Astrocyte of the spinal cord (primary cell): ENCODE measurements around the gene KRTAP12-2.

Source experiments
- DNase-seq: peaks from one replicate; pipeline ENCODE4 v3.0.0; 2011; ENCODE audit warnings: low read depth, low spot score
- H3K4me3 ChIP-seq: 2 replicates; pipeline ENCODE4 v1.5.1; 2011; ENCODE audit warnings: low read depth, mild to moderate bottlenecking, low read length, moderate library complexity
- in situ Hi-C: cut with HindIII; loops from 2 replicates; pipeline ENCODE4 v1.10.0; 2017; ENCODE audit warnings: low sequenced_read_pairs
- TF ChIP-seq, protein P1 (sequence below): IDR thresholded peaks from 2 replicates; pipeline ENCODE4 v1.5.1; 2012; ENCODE audit warnings: low read depth, mild to moderate bottlenecking, low read length, inconsistent platforms

Gene KRTAP12-2

DNA sequence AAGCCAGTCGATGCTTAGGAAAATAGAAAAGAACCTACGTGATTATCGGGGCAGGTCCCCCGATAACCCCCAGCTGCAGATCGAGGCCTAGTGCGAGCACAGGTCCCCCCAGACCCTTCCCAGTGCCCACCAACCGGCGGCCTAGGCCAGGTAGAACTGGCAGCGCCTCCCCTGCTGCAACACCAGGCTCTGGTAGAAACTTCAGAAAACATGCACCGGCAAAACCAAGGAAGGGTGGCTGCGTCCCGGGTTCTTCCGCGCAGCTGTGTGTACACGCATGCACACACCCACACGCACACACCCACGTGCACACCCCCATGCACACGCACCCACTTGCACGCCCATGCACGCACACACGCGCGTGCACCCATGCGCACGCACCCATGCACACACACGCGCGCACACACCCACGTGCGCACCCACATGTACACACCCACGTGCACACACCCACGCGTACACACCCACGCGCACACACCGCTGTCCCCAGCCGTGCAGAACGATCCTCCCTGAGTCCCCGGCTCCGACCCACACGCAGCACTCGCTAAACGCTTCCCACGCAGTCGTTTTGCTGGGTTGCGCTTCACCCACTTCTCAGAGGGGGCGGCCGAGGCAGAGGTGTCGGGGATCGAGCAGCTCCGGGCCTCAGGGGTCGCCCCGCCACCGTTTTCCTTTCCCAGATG is 39.4 kb upstream of the KRTAP12-2 start:
- in situ Hi-C loops: no loop called here
- TF ChIP-seq, protein P1, sequence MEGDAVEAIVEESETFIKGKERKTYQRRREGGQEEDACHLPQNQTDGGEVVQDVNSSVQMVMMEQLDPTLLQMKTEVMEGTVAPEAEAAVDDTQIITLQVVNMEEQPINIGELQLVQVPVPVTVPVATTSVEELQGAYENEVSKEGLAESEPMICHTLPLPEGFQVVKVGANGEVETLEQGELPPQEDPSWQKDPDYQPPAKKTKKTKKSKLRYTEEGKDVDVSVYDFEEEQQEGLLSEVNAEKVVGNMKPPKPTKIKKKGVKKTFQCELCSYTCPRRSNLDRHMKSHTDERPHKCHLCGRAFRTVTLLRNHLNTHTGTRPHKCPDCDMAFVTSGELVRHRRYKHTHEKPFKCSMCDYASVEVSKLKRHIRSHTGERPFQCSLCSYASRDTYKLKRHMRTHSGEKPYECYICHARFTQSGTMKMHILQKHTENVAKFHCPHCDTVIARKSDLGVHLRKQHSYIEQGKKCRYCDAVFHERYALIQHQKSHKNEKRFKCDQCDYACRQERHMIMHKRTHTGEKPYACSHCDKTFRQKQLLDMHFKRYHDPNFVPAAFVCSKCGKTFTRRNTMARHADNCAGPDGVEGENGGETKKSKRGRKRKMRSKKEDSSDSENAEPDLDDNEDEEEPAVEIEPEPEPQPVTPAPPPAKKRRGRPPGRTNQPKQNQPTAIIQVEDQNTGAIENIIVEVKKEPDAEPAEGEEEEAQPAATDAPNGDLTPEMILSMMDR: no peak
- no peak for DNase-seq
- H3K4me3 ChIP-seq: no peak overlapping the region

DNA sequence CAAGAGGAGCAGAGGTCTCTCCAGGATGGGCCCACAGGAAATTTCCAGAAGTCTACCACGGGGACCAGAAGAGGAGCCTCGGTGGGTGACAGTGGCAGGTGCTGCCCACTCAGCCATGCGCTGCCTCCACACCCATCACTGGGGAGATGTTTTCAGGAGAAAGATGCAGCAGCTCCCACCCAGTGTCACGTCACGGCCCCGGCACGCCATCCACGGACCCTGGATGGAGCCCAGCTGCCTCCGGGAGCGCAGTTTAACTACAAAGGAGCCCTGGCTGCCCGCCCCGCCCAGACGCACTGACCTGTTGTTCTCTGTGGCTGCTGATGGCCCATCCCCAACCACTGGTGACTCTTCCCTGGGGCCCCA is 37.9 kb upstream of the KRTAP12-2 start:
- no peak for DNase-seq
- TF ChIP-seq, protein P1: no peak
- no peak overlapping the region for H3K4me3 ChIP-seq
- in situ Hi-C loops: no loop called here

DNA sequence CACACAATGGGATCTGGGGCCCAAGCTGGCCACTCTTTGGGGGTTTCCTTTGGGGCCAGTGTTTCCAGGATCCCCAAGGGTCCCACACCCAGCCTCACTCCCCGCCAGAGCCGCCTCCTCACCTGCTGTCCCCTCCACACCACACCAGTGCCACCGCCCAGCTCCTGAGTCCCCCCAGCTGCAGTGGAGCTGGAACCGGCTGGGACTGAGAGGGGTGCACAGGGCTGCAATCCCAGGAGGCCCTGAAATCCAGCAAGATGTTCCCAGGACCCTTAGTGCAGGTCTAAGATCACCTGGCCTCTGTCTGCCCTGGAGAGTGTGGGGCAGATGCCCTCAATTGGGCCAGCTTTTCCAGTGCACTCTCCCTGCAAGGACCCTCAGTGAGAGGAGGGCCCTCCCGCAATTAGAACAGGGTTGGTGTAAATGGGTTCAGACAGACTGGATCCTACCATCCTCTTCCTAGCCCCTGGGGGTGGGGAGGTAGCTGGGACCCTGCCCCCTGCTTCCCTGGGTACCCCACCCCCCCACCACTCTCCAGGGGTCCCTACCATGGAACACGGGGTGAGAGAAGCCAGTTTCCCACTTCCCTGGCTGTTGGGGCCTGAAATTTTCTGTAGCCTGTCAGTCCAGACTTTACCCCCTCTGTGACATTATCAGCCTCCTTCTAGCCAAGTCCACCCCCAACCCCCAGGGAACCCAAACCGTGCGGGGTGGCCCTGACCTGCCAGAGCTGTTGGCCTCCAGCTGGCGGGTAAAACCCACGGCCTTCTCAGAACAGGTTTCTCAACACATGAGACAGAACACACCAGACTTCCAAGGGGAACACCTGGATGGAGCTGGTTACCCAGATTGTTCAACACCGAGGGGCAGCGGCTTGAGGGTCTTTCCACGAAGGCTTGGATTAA is 37.3 kb upstream of the KRTAP12-2 start:
- DNase-seq: no peak
- H3K4me3 ChIP-seq: no peak overlapping the region
- TF ChIP-seq, protein P1: no peak
- in situ Hi-C loops: no loop called here

DNA sequence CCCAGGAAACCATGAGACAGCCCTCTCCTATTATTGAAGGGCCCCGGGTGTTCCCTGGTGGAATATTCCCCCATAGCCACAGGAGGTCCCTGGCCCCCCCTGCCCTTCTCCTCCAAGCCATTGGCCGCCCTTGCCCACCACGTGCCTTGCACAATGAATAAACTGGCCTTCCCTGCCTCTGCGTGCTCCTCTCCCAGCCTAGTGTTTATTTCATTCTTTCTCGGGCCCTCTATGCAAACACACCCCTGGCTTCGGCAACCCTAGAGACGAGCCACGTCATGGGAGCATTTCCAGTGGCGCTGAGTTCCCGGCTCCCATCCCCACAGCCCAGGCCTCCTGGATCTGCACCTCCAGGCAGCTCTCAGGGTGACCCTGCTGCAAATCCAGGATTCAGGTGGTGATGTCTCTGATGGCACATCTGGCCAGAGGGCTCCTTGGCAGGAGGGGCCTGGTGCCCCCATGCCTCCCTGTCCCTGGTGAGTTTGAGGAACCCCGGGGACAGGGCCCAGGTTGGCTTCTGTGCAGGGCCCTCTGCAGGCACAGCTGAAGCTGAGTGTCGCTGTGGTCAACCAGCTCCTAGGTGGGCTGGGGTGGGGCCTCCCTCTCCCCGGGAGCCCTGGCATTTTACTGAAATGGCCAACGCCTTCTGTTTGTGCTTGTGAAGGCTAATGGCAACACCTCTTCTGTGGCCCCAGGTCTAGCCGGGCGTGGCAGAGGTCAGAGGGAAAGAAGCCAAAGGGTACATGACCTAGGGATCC is 36.4 kb upstream of the KRTAP12-2 start:
- no peak for DNase-seq
- in situ Hi-C loops: no loop called here
- no peak overlapping the region for H3K4me3 ChIP-seq
- TF ChIP-seq, protein P1: no peak

DNA sequence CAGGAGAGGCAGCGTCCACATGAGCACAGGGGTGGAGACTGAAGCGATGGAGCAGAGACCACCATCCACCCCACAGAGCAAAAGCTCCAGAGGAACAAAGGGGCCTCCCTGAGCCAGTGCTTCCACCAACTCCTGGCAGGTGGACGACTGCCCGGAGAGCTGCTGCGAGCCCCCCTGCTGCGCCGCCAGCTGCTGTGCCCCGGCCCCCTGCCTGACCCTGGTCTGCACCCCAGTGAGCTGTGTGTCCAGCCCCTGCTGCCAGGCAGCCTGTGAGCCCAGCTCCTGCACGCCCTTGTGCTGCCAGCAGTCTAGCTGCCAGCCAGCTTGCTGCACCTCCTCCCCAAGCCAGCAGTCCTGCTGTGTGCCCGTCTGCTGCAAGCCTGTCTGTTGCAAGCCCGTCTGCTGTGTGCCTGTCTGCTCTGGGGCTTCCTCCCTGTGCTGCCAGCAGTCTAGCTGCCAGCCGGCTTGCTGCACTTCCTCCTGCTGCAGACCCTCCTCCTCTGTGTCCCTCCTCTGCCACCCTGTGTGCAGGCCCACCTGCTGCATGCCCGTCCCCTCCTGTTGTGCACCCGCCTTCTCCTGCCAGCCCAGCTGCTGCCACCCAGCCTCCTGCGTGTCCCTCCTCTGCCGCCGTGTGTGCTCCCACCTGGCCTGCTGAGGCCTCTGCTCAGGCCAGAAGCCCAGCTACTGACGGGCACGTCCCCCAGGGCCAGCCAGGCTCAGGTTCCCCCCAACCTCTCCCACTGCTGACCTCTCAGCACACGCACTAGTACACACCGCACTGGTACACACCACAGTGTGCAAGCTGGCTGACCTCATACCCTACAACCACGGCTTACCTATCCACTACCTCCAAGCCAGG is 35.6 kb upstream of the KRTAP12-2 start:
- no peak for DNase-seq
- in situ Hi-C loops: no loop called here
- TF ChIP-seq, protein P1: no peak
- H3K4me3 ChIP-seq: no peak overlapping the region

DNA sequence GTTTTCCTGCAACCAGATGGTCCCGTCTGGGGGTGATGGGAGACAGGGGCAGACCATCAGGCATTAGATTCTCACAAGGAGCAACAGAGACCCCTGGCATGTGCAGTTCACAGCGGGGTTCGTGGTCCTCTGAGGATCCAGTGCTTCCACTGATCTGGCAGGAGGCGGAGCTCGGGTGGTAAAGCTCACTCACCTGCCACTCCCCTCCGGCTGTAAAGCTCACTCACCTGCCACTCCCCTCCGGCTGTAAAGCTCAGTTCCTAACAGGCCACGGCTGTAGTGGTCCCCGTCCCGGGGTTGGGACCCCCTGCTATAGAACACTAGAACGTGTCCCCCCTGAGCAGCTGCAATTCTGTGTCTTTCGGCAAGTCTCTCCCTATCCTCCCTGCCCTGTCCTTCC is 34.8 kb upstream of the KRTAP12-2 start:
- no peak for DNase-seq
- in situ Hi-C loops: no loop called here
- TF ChIP-seq, protein P1: no peak
- no peak overlapping the region for H3K4me3 ChIP-seq
